Colonic mucosa (tissue), 4 donors: Measurements from ENCODE around the gene SLC38A4. TPM values are rescaled to one million over a fixed set of nuclear protein-coding genes. Genes with fewer than 3 reads are reported as not detected.

Experiments used
- DNase-seq: peaks from one replicate; pipeline ENCODE4 v3.0.0-alpha.2; 2020
- H3K27ac ChIP-seq: fragments of 200-600 bp; one replicate; pipeline ENCODE4 v1.8.0; 2021
- H3K27me3 ChIP-seq: fragments of 200-600 bp; one replicate; pipeline ENCODE4 v1.8.0; 2021
- H3K36me3 ChIP-seq: fragments of 200-600 bp; one replicate; pipeline ENCODE4 v1.8.0; 2021
- H3K4me1 ChIP-seq: fragments of 200-600 bp; one replicate; pipeline ENCODE4 v1.8.0; 2021; ENCODE audit warnings: mild to moderate bottlenecking
- H3K4me3 ChIP-seq: fragments of 200-600 bp; one replicate; pipeline ENCODE4 v1.8.0; 2021
- H3K9ac ChIP-seq, 2 donors: one replicate each; pipeline ENCODE4 v1.7.0; 2013; ENCODE audit warnings: control low read depth in 2 of 2, low read depth in 2 of 2, low read length in 2 of 2
- H3K9me3 ChIP-seq: fragments of 200-600 bp; one replicate; pipeline ENCODE4 v1.8.0; 2021
- CTCF ChIP-seq: fragments of 200-600 bp; IDR thresholded peaks from one replicate; pipeline ENCODE4 v1.8.0; 2022; ENCODE audit warnings: antibody characterized with exemption, mild to moderate bottlenecking
- intact Hi-C: fragments of 100-400 bp; cut with DNase I; formaldehyde crosslinking; loops from one replicate; pipeline ENCODE4 v1.14.1; 2022
- total RNA-seq, 2 donors: library from RNA; stranded (reverse); fragmentation: NEBNext Ultra II Directional in 1 of 2; extraction: Animal tissue kit (Norgen Biotek cat#: 25700) in 1 of 2; gene quantifications; one replicate each; pipeline ENCODE4 v1.2.1, GENCODE V29; 2021
- donor health status: healthy.
- donor health status: DM: no; HTN: no; CAD: no.
- donor health status: DM: no; HTN: no; CAD: no.

The SLC38A4 gene
- total RNA-seq, 2 donors from 2014 or later = 2.8 to 3.2 TPM

GRCh38 chr12:46814143-46814542 lies 11.7 kb downstream of the SLC38A4 start:
- no peak for TF ChIP-seq CTCF
- intact Hi-C loops = no loop called here
- Histone ChIP-seq H3K4me3 (no peak overlapping the region), H3K4me1 (no peaks in the 10 kb centered on the region), H3K9ac (no peak overlapping the region), H3K27ac (no peak overlapping the region), H3K9me3 (no peaks in the 10 kb centered on the region), H3K27me3 (no peaks in the 10 kb centered on the region), H3K36me3 (no peaks in the 10 kb centered on the region)
- DNase-seq = no peak

GRCh38 chr12:46811185-46811584 lies 14.6 kb downstream of the SLC38A4 start:
- H3K27me3 ChIP-seq = no peaks in the 10 kb centered on the region
- H3K9me3 ChIP-seq = no peaks in the 10 kb centered on the region
- intact Hi-C loops = no loop called here
- H3K4me1 ChIP-seq = no peaks in the 10 kb centered on the region
- no peak overlapping the region for H3K9ac ChIP-seq
- no peak overlapping the region for H3K27ac ChIP-seq
- DNase-seq = no peak
- TF ChIP-seq CTCF = no peak
- H3K36me3 ChIP-seq = no peaks in the 10 kb centered on the region
- H3K4me3 ChIP-seq = no peak overlapping the region

GRCh38 chr12:46808955-46809697 lies 16.7 kb downstream of the SLC38A4 start:
- intact Hi-C loops = no loop called here
- TF ChIP-seq CTCF = no peak
- H3K9me3 ChIP-seq = no peaks in the 10 kb centered on the region
- no peak overlapping the region for H3K27ac ChIP-seq
- H3K36me3 ChIP-seq = no peaks in the 10 kb centered on the region
- no peaks in the 10 kb centered on the region for H3K27me3 ChIP-seq
- H3K4me1 ChIP-seq = no peaks in the 10 kb centered on the region
- no peak overlapping the region for H3K4me3 ChIP-seq
- no peak overlapping the region for H3K9ac ChIP-seq
- no peak for DNase-seq

- Histone ChIP-seq H3K27ac (no peak overlapping the region), H3K4me3 (no peak overlapping the region)
- intact Hi-C loops = no loop called here
These were observed 17.5 kb downstream of the SLC38A4 start for GRCh38 chr12:46808317-46808716.

GRCh38 chr12:46804054-46804453 lies 21.7 kb downstream of the SLC38A4 start:
- H3K4me3 ChIP-seq = no peak overlapping the region
- no peaks in the 10 kb centered on the region for H3K36me3 ChIP-seq
- H3K4me1 ChIP-seq = no peaks in the 10 kb centered on the region
- intact Hi-C loops = no loop called here
- no peaks in the 10 kb centered on the region for H3K9me3 ChIP-seq
- no peak overlapping the region for H3K9ac ChIP-seq
- DNase-seq = no peak
- TF ChIP-seq CTCF = no peak
- no peaks in the 10 kb centered on the region for H3K27me3 ChIP-seq
- H3K27ac ChIP-seq = no peak overlapping the region

More at GRCh38 chr12:46808317-46808716, 17.5 kb downstream of the SLC38A4 start:
- H3K4me1 ChIP-seq = no peaks in the 10 kb centered on the region
- no peaks in the 10 kb centered on the region for H3K9me3 ChIP-seq
- H3K36me3 ChIP-seq = no peaks in the 10 kb centered on the region
- H3K9ac ChIP-seq = no peak overlapping the region
- DNase-seq = no peak
- no peak for TF ChIP-seq CTCF
- no peaks in the 10 kb centered on the region for H3K27me3 ChIP-seq
